Vagina (tissue), 2 donors: ENCODE data around the gene KDM4B.

ENCODE experiments used
- POLR2A ChIP-seq, 2 donors: fragments of 450-650 bp; IDR thresholded peaks; one replicate each; pipeline ENCODE4 v1.6.1; 2017; ENCODE audit warnings: antibody characterized with exemption in 2 of 2, mild to moderate bottlenecking in 2 of 2, moderate library complexity in 2 of 2
- TF ChIP-seq, protein P1 (sequence below), 3 experiments: fragments of 450-650 bp in 2 of 3; fragments of 200-600 bp in 1 of 3; sonication (generic) in 1 of 3; IDR thresholded peaks; one replicate each; pipeline ENCODE4 v1.5.1; 2017 to 2019; ENCODE audit warnings: antibody characterized with exemption in 3 of 3, mild to moderate bottlenecking in 2 of 3, moderate library complexity in 2 of 3

GRCh38 chr19:5085566-5085965, 116.7 kb downstream of the KDM4B start:
- TF ChIP-seq, protein P1, sequence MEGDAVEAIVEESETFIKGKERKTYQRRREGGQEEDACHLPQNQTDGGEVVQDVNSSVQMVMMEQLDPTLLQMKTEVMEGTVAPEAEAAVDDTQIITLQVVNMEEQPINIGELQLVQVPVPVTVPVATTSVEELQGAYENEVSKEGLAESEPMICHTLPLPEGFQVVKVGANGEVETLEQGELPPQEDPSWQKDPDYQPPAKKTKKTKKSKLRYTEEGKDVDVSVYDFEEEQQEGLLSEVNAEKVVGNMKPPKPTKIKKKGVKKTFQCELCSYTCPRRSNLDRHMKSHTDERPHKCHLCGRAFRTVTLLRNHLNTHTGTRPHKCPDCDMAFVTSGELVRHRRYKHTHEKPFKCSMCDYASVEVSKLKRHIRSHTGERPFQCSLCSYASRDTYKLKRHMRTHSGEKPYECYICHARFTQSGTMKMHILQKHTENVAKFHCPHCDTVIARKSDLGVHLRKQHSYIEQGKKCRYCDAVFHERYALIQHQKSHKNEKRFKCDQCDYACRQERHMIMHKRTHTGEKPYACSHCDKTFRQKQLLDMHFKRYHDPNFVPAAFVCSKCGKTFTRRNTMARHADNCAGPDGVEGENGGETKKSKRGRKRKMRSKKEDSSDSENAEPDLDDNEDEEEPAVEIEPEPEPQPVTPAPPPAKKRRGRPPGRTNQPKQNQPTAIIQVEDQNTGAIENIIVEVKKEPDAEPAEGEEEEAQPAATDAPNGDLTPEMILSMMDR (IDR thresholded peaks at IDR 0.05) = no peak
- TF ChIP-seq POLR2A (IDR thresholded peaks at IDR 0.05) = no peak
